Small intestine (tissue), 7 donors: ENCODE results near the gene DTNB. TPM values are rescaled to one million over a fixed set of nuclear protein-coding genes. Genes with fewer than 3 reads are reported as not detected.

ENCODE experiments used
- DNase-seq, 2 donors: peaks; one replicate each; pipeline versions ENCODE4 v3.0.0 to v3.0.0-alpha.2; 2013
- FAIRE-seq: peaks from 2 replicates; lab custom pipeline; 2012; peaks lifted over from hg19 to GRCh38; lab: Jason Lieb, UNC
- H3K27ac ChIP-seq, 3 donors: one replicate each; pipeline ENCODE4 v1.5.1; 2013; ENCODE audit warnings: low read length in 2 of 3, mild to moderate bottlenecking in 2 of 3, control low read depth in 1 of 3, inconsistent platforms in 1 of 3, low read depth in 1 of 3, moderate library complexity in 1 of 3
- H3K27me3 ChIP-seq, 3 donors: one replicate each; pipeline ENCODE4 v1.6.1; 2013; ENCODE audit warnings: low read length in 3 of 3, inconsistent platforms in 1 of 3; ENCODE audit not compliant: control insufficient read depth in 3 of 3, insufficient read depth in 3 of 3
- H3K36me3 ChIP-seq, 3 donors: one replicate each; pipeline ENCODE4 v1.6.1; 2013; ENCODE audit warnings: low read length in 3 of 3, inconsistent platforms in 1 of 3, low read depth in 1 of 3, mild to moderate bottlenecking in 1 of 3, moderate library complexity in 1 of 3; ENCODE audit not compliant: control insufficient read depth in 3 of 3, insufficient read depth in 2 of 3
- H3K4me1 ChIP-seq, 3 donors: one replicate each; pipeline ENCODE4 v1.6.1; 2013; ENCODE audit warnings: low read length in 2 of 3, inconsistent platforms in 1 of 3, low read depth in 1 of 3, mild to moderate bottlenecking in 1 of 3, moderate library complexity in 1 of 3; ENCODE audit not compliant: control insufficient read depth in 3 of 3, insufficient read depth in 2 of 3
- H3K4me3 ChIP-seq, 3 donors: one replicate each; pipeline ENCODE4 v1.5.1; 2013; ENCODE audit warnings: low read length in 3 of 3, control low read depth in 1 of 3, inconsistent platforms in 1 of 3, low read depth in 1 of 3, mild to moderate bottlenecking in 1 of 3, moderate library complexity in 1 of 3
- H3K9me3 ChIP-seq, 2 donors: one replicate each; pipeline ENCODE4 v1.6.1; 2013; ENCODE audit warnings: low read depth in 1 of 2, low read length in 1 of 2; ENCODE audit not compliant: control insufficient read depth in 2 of 2, insufficient read depth in 1 of 2
- WGBS, 3 donors: extraction: QIAGEN DNeasy Blood & Tissue Kit; methylation state at CpG; one replicate each; pipeline ENCODE4 v1.1.7; 2013; 5-methylcytosine and 5-hydroxymethylcytosine counted together
- polyA plus RNA-seq, 4 donors: library from polyadenylated mRNA; stranded (reverse) in 3 of 4; unstranded in 1 of 4; fragments of 200-250 nt in 3 of 4; fragments of 120-200 nt in 1 of 4; gene quantifications; one replicate each; pipeline versions ENCODE4 v1.2.1 to v1.2.3, GENCODE V29; 2013
- donor health status: healthy with polysubstance abuse.
- donor health status: control.
- donor health status: control.
- donor health status: Bipolar disorder and iron deficiency.
- donor health status: healthy.

DTNB gene
- polyA plus RNA-seq, 4 donors: 2.4 to 9.7 (median 4.4) TPM

- H3K4me1 ChIP-seq: no peaks in the 10 kb centered on the region
- no peaks in the 10 kb centered on the region for H3K9me3 ChIP-seq
- no peaks in the 10 kb centered on the region for H3K27me3 ChIP-seq
- no peak for DNase-seq
- H3K36me3 ChIP-seq: no peaks in the 10 kb centered on the region
- whole genome bisulfite sequencing, 3 donors: 78 to 81% (median 80%) methylated on average over 4 of the region's 4 CpGs
- H3K4me3 ChIP-seq: no peak overlapping the region
- no peak overlapping the region for H3K27ac ChIP-seq
- FAIRE-seq: no peak
Measured at GRCh38 chr2:25692143-25692542, 18.8 kb upstream of the DTNB start.

DNA sequence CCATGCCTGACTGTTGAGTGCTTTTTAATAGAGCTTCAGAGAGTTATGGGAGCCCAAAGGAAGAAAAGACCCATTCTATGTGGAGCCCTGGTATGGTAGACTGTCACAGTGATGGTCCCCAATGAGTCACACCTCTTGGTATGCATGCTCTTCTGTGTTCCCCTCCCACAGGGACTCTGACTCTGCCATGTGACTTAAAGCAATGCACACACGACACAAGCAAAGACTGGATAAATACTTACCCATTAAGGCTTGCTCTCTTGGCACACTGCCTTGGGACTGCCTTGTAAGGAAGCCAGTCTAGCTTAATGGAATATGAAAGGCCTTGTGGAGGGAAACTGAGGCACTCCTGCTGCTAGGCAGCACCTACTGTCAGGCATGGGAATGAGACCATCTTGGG is 16.7 kb upstream of the DTNB start:
- Histone ChIP-seq H3K4me3 (no peak overlapping the region), H3K36me3 (no peaks in the 10 kb centered on the region), H3K4me1 (no peaks in the 10 kb centered on the region), H3K9me3 (no peaks in the 10 kb centered on the region), H3K27ac (no peak overlapping the region), H3K27me3 (no peaks in the 10 kb centered on the region)
- FAIRE-seq: no peak
- WGBS, 3 donors: 17 to 37% (median 26%) methylated on average over 1 of the region's 1 CpG
- peak in 1 of 2 donors; percentile 52 for DNase-seq

- Histone ChIP-seq H3K4me3 (no peak overlapping the region), H3K9me3 (no peaks in the 10 kb centered on the region), H3K36me3 (no peaks in the 10 kb centered on the region), H3K27me3 (no peaks in the 10 kb centered on the region), H3K27ac (no peak overlapping the region), H3K4me1 (no peaks in the 10 kb centered on the region)
- DNase-seq (no peak), FAIRE-seq (no peak)
- WGBS, 3 donors: 79 to 89% (median 85%) methylated on average over 5 to 6 of the region's 6 CpGs
Measured at GRCh38 chr2:25688236-25688635, 14.9 kb upstream of the DTNB start.

GRCh38 chr2:25685741-25686140 is 12.4 kb upstream of the DTNB start:
- H3K27ac ChIP-seq: no peak overlapping the region
- no peak for DNase-seq
- H3K4me1 ChIP-seq: no peaks in the 10 kb centered on the region
- WGBS, 3 donors: 70 to 84% (median 75%) methylated on average over 2 of the region's 2 CpGs
- no peaks in the 10 kb centered on the region for H3K36me3 ChIP-seq
- H3K4me3 ChIP-seq: no peak overlapping the region
- H3K27me3 ChIP-seq: no peaks in the 10 kb centered on the region
- no peak for FAIRE-seq
- H3K9me3 ChIP-seq: no peaks in the 10 kb centered on the region

- H3K27ac ChIP-seq: no peak overlapping the region
- H3K36me3 ChIP-seq: no peaks in the 10 kb centered on the region
- DNase-seq (no peak), FAIRE-seq (no peak)
- H3K9me3 ChIP-seq: no peaks in the 10 kb centered on the region
- no peaks in the 10 kb centered on the region for H3K27me3 ChIP-seq
- 72 to 83% (median 74%) methylated on average over 20 of the region's 20 CpGs for WGBS, 3 donors
- no peak overlapping the region for H3K4me3 ChIP-seq
- H3K4me1 ChIP-seq: no peaks in the 10 kb centered on the region
Measured at GRCh38 chr2:25684577-25685473, 11.4 kb upstream of the DTNB start.

- FAIRE-seq: no peak
- H3K4me1 ChIP-seq: no peaks in the 10 kb centered on the region
- 85 to 88% (median 87%) methylated on average over 4 of the region's 4 CpGs for WGBS, 3 donors
Measured at GRCh38 chr2:25682082-25682481, 8.7 kb upstream of the DTNB start.

GRCh38 chr2:25677877-25678276 is 4.5 kb upstream of the DTNB start:
- Histone ChIP-seq H3K9me3 (peaks cover 0 to 12% of the 10 kb centered on the region in 2 donors), H3K36me3 (no peaks in the 10 kb centered on the region), H3K4me3 (no peak overlapping the region), H3K4me1 (peaks cover 0 to 5% (median 0%) of the 10 kb centered on the region in 3 donors), H3K27me3 (peaks cover 0 to 16% (median 0%) of the 10 kb centered on the region in 3 donors), H3K27ac (no peak overlapping the region)
- FAIRE-seq: no peak
- no peak for DNase-seq
- WGBS, 3 donors: 88 to 95% (median 92%) methylated on average over 4 of the region's 4 CpGs

More at GRCh38 chr2:25682082-25682481, 8.7 kb upstream of the DTNB start:
- no peak overlapping the region for H3K4me3 ChIP-seq
- no peaks in the 10 kb centered on the region for H3K36me3 ChIP-seq
- H3K27me3 ChIP-seq: no peaks in the 10 kb centered on the region
- peaks cover 0 to 6% of the 10 kb centered on the region in 2 donors for H3K9me3 ChIP-seq
- DNase-seq: no peak
- H3K27ac ChIP-seq: no peak overlapping the region

DNA sequence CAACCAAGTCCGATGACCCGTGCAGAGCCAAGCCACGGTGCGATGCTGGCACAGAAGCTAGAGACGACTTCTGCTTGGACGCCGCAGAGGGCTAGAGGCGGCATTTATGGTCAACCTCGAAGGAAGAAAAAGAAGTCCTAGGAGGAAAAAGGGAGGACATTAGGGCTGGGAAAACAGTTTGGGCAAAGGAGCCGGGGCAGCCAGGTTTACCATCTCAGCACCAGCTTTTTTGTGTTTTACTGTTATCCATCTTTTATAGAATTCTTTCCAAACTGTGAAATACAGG is 643 bp upstream of the DTNB start:
- DNase-seq (no peak), FAIRE-seq (no peak)
- 8 to 19% (median 18%) methylated on average over 10 of the region's 10 CpGs for WGBS, 3 donors
- Histone ChIP-seq H3K4me3 (peak overlapping the region; percentile 63 to 90 (median 77)), H3K27me3 (peaks cover 0 to 16% (median 0%) of the 10 kb centered on the region in 3 donors), H3K4me1 (peaks cover 4 to 5% (median 4%) of the 10 kb centered on the region in 3 donors), H3K9me3 (peaks cover 0 to 12% of the 10 kb centered on the region in 2 donors), H3K27ac (peak overlapping the region in 1 of 3 donors; percentile 66), H3K36me3 (no peaks in the 10 kb centered on the region)
